Thyroid gland (tissue), 4 donors: Measurements from ENCODE around the gene MRTFB.

Experiments used
- CTCF ChIP-seq, 6 experiments: fragments of 200-600 bp in 3 of 6; fragments of 450-650 bp in 3 of 6; sonication (generic) in 3 of 6; IDR thresholded peaks; one replicate each; pipeline ENCODE4 v1.5.1; 2016 to 2019; ENCODE audit warnings: antibody characterized with exemption in 6 of 6, mild to moderate bottlenecking in 2 of 6, inconsistent platforms in 1 of 6, moderate library complexity in 1 of 6
- POLR2A ChIP-seq, 2 donors: fragments of 450-650 bp; IDR thresholded peaks; one replicate each; pipeline ENCODE4 v1.6.1; 2017; ENCODE audit warnings: antibody characterized with exemption in 2 of 2, mild to moderate bottlenecking in 2 of 2, moderate library complexity in 1 of 2

- TF ChIP-seq CTCF (IDR thresholded peaks at IDR 0.05) (no peak), POLR2A (IDR thresholded peaks at IDR 0.05) (no peak)
Observed at GRCh38 chr16:14303639-14304394, 232.7 kb downstream of the MRTFB start.
